Loucy (cell line): ENCODE measurements around the gene MOB3C.

Experiments used
- H2AFZ ChIP-seq: fragments of 200-600 bp; sonication (generic); 2 replicates; pipeline ENCODE4 v1.6.0; 2016; ENCODE audit warnings: antibody characterized with exemption, mild to moderate bottlenecking, low read length, moderate library complexity
- H3F3A ChIP-seq: fragments of 200-600 bp; 2 replicates; pipeline ENCODE4 v1.6.0; 2016; ENCODE audit warnings: antibody characterized with exemption, low read depth, mild to moderate bottlenecking
- H3K27me3 ChIP-seq: fragments of 200-600 bp; sonication (generic); 2 replicates; pipeline ENCODE4 v1.6.1; 2014; ENCODE audit warnings: low read length, mild to moderate bottlenecking; ENCODE audit not compliant: insufficient read depth, poor library complexity, severe bottlenecking
- H3K36me3 ChIP-seq: fragments of 200-600 bp; sonication (generic); 2 replicates; pipeline ENCODE4 v1.6.1; 2016; ENCODE audit warnings: low read length; ENCODE audit not compliant: insufficient read depth
- H3K4me1 ChIP-seq: fragments of 200-600 bp; sonication (generic); 2 replicates; pipeline ENCODE4 v1.5.1; 2014; ENCODE audit warnings: low read length, mild to moderate bottlenecking; ENCODE audit not compliant: insufficient read depth, poor library complexity, severe bottlenecking
- H3K4me2 ChIP-seq: fragments of 200-600 bp; sonication (generic); 2 replicates; pipeline ENCODE4 v1.6.0; 2014; ENCODE audit warnings: antibody characterized with exemption, low read length, low read depth, mild to moderate bottlenecking; ENCODE audit not compliant: poor library complexity, severe bottlenecking
- H3K4me3 ChIP-seq: fragments of 200-600 bp; sonication (generic); 2 replicates; pipeline ENCODE4 v1.5.1; 2014; ENCODE audit warnings: low read length, mild to moderate bottlenecking, mixed read lengths; ENCODE audit not compliant: poor library complexity, severe bottlenecking
- H3K79me2 ChIP-seq: fragments of 200-600 bp; sonication (generic); 2 replicates; pipeline ENCODE4 v1.6.1; 2014; ENCODE audit warnings: low read length; ENCODE audit not compliant: insufficient read depth
- H3K9ac ChIP-seq: fragments of 200-600 bp; sonication (generic); 2 replicates; pipeline ENCODE4 v1.6.0; 2014; ENCODE audit warnings: mild to moderate bottlenecking, low read depth, low read length, moderate library complexity; ENCODE audit not compliant: poor library complexity, severe bottlenecking
- H3K9me2 ChIP-seq: fragments of 200-600 bp; sonication (generic); replicated peaks from 2 replicates; pipeline ENCODE4 v1.6.1; 2016; ENCODE audit warnings: low read depth, low read length, mixed read lengths
- H3K9me3 ChIP-seq: fragments of 200-600 bp; sonication (generic); 2 replicates; pipeline ENCODE4 v1.6.1; 2014; ENCODE audit warnings: mild to moderate bottlenecking, antibody characterized with exemption, low read length, low read depth; ENCODE audit not compliant: insufficient read depth
- H4K20me1 ChIP-seq: fragments of 200-600 bp; sonication (generic); 2 replicates; pipeline ENCODE4 v1.6.0; 2014; ENCODE audit warnings: antibody characterized with exemption, low read length, mild to moderate bottlenecking; ENCODE audit not compliant: insufficient read depth, poor library complexity, severe bottlenecking
- EZH2phosphoT487 ChIP-seq: fragments of 200-600 bp; IDR thresholded peaks from 2 replicates; pipeline ENCODE4 v1.6.1; 2018; ENCODE audit warnings: antibody characterized with exemption, mild to moderate bottlenecking, moderate library complexity, borderline replicate concordance
- TF ChIP-seq, protein P1 (sequence below): fragments of 200-600 bp; sonication (generic); conservative IDR thresholded peaks from 2 replicates; pipeline ENCODE4 v1.5.1; 2014; ENCODE audit warnings: mild to moderate bottlenecking, antibody characterized with exemption, low read length

MOB3C gene

DNA sequence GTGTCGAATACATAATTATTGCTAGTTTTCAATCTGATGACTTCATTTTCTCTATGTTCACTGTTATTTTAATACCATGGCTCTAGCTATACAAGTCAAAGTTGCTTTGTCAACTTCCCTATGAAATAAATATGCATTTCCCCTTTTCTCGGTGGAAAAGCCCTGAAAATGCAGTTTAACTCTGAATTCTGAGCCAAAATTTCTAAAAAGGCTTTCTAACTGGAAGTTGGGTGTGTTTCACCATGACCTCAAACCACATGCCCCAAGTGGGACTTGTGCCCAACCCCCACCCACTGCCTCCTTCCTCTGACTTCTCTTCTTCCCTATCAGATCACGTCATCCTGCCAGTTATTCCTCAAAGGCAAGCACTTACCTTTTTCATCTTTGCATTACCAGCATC, 21.5 kb downstream of the MOB3C start:
- H3F3A ChIP-seq: no peaks in the 10 kb centered on the region

DNA sequence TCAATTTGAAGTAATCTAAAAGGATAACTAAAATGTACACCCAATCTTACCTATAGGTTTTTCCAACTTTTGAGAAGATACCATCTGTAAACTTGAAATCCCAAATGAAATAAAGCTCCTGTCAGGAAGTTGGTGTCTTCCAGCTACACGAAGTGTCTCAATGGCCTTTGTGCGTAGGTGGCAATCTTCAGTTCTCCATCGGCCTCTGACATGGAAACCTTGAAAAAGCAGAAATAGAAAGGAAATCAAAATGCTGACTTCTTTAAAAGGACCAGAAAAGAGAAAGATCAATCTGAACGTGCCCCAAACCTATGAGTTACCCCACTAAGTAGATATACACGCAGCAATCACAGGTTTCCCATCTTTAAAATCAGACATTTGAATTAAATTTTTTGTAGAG, 22.5 kb downstream of the MOB3C start:
- Histone ChIP-seq H3K4me3 (no peak overlapping the region), H3K4me2 (no peak overlapping the region), H4K20me1 (no peaks in the 10 kb centered on the region), H3K9me3 (no peaks in the 10 kb centered on the region), H3F3A (no peaks in the 10 kb centered on the region), H3K9me2 (no peaks in the 10 kb centered on the region), H3K9ac (no peak overlapping the region), H2AFZ (no peak overlapping the region), H3K36me3 (peaks cover 18% of the 10 kb centered on the region; the same call in 1 of the 2 replicates), H3K27me3 (no peaks in the 10 kb centered on the region), H3K4me1 (peaks cover 15% of the 10 kb centered on the region), H3K79me2 (no peaks in the 10 kb centered on the region)
- no peak for TF ChIP-seq EZH2phosphoT487
- TF ChIP-seq, protein P1, sequence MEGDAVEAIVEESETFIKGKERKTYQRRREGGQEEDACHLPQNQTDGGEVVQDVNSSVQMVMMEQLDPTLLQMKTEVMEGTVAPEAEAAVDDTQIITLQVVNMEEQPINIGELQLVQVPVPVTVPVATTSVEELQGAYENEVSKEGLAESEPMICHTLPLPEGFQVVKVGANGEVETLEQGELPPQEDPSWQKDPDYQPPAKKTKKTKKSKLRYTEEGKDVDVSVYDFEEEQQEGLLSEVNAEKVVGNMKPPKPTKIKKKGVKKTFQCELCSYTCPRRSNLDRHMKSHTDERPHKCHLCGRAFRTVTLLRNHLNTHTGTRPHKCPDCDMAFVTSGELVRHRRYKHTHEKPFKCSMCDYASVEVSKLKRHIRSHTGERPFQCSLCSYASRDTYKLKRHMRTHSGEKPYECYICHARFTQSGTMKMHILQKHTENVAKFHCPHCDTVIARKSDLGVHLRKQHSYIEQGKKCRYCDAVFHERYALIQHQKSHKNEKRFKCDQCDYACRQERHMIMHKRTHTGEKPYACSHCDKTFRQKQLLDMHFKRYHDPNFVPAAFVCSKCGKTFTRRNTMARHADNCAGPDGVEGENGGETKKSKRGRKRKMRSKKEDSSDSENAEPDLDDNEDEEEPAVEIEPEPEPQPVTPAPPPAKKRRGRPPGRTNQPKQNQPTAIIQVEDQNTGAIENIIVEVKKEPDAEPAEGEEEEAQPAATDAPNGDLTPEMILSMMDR: no peak

More for the DNA sequence above, 21.5 kb downstream of the MOB3C start:
- TF ChIP-seq, protein P1: no peak
- no peak for TF ChIP-seq EZH2phosphoT487
- Histone ChIP-seq H3K79me2 (no peaks in the 10 kb centered on the region), H3K36me3 (peaks cover 18% of the 10 kb centered on the region; the same call in 1 of the 2 replicates), H3K9ac (no peak overlapping the region), H3K9me2 (no peaks in the 10 kb centered on the region), H3K27me3 (no peaks in the 10 kb centered on the region), H2AFZ (no peak overlapping the region), H3K4me3 (no peak overlapping the region), H3K4me1 (peaks cover 23% of the 10 kb centered on the region), H4K20me1 (no peaks in the 10 kb centered on the region), H3K9me3 (no peaks in the 10 kb centered on the region), H3K4me2 (peak overlapping the region; percentile 24)

DNA sequence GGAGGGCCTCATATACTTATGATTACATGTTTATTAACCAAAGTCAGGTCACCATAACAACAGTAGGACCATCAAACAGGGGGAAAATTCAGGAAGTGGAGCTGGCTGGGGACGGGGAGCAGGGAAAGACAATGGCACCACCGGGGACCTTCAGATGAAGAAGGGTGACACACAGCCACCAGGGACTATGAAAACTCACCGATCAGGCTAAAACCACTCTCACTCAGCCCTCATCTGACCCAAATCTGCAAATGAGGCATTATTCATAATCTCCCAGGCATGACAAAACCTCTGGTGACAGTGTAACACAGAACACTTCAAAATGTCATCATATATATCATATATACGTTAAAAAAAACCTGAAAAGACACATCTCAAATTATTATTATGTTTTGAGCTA, 23.8 kb downstream of the MOB3C start:
- no peaks in the 10 kb centered on the region for H3K27me3 ChIP-seq
- no peak overlapping the region for H3K4me2 ChIP-seq
- no peaks in the 10 kb centered on the region for H3K9me3 ChIP-seq
- no peak overlapping the region for H3K4me3 ChIP-seq
- H3K4me1 ChIP-seq: peaks cover 10% of the 10 kb centered on the region
- H3K9ac ChIP-seq: no peak overlapping the region
- H3K79me2 ChIP-seq: no peaks in the 10 kb centered on the region
- H2AFZ ChIP-seq: no peak overlapping the region
- no peaks in the 10 kb centered on the region for H3F3A ChIP-seq
- H3K9me2 ChIP-seq: no peaks in the 10 kb centered on the region
- H3K36me3 ChIP-seq: peaks cover 18% of the 10 kb centered on the region; the same call in 1 of the 2 replicates
- TF ChIP-seq EZH2phosphoT487: no peak
- TF ChIP-seq, protein P1: no peak
- H4K20me1 ChIP-seq: no peaks in the 10 kb centered on the region
